Measurements from ENCODE around the gene MAST3.

MAST3 gene

GRCh38 chr19:18097217-18097992, at the start of gene MAST3:
TSS of gene MAST3 (plus strand) at chr19:18097778. CDS start at chr19:18097793, 15 bp downstream.
- peak; percentile 92 for DNase-seq (ENCODE audit: low spot score)

DNA sequence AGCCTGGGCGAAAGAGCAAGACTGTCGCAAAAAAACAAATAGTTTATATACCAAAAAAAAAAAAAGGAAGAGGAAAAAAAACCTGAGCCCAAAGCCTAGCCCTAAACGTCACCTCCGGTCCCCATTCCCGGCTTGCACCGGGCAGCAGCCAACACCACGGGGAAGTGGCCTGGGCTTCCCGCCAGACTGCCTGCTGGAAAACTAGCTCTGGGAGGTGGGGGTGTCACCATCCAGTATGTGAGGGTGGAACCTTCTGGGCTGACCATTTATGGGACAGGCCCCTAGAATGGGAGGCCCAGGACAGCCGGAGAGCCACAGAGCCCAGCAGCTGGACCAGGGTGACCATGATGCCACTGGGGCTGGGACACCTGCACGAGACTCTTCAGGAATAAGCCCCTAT, 48.2 kb upstream of the MAST3 start:
- DNase-seq (ENCODE audit: low spot score) = no peak

DNA sequence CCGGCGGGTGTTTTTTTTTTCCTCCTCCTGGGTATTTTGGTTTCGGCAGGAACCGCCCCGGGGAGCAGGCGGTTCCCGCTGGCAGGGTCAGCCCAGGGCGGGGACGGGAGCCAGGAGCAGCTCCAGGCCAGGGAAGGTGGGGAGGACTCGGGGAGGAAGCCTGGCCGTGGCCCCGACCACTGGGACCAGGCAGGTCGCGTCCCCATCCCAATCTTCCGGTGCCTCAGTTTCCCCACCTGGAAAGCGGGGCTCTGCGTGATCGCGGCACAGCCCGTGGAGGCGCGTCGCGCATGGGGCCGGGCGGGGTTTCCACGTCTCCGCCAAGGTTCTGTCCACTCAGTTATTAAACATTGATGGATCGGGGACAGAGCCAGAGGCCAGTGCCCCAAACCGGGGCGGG, 45.7 kb upstream of the MAST3 start:
- DNase-seq (ENCODE audit: low spot score) = no peak

DNA sequence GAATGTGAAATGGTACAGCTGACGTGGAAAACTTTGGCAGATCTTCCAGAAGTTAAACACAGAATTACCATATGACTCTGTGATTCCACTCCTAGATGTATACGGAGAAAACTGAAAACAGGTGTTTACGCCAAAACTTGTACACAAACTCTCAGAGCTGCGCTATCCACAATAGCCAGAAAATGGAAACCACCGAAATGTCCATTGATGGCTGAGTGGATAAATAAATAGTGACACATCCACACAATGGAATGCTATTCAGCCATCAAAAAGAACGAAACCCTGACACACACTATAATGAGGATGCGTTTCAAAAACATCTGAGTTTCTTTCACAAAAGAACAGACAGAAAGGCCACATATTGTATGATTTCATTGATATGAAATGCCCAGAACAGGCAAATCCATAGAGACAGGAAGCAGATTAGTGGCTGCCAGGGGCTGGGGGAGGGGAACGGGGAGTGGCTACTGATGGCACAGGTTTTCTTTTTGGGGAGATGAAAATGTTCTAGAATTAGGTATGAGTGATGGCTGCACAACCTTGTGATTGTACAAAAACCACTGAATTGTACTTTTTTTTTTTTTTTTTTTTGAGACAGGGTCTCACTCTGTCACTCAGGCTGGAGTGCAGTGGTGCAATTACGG, 43.9 kb upstream of the MAST3 start:
- DNase-seq (ENCODE audit: low spot score) = no peak

DNA sequence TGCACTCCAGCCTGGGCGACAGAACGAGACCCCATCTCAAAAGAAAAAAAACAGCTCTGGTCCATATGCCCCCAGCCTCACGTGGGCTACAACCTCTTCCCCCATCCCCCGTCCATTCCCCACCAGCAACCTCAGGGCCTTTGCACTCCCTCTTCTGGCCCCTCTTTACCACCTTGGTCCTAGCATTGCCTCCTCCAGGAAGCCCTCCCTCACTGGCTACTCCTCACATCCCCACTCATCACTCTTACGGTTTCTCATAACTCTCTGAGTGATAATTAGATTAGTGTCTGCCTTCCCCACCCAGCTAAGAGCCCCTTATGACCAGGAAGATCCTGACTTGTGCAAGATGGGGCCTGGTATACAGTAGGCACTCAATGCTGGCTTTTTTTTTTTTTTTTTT, 41.6 kb upstream of the MAST3 start:
- no peak for DNase-seq (ENCODE audit: low spot score)

- no peak for DNase-seq (ENCODE audit: low spot score)
Observed at GRCh38 chr19:18057557-18057956, 40.0 kb upstream of the MAST3 start.

GRCh38 chr19:18058208-18059009, 39.2 kb upstream of the MAST3 start:
- DNase-seq (ENCODE audit: low spot score) = peak; percentile 70

DNA sequence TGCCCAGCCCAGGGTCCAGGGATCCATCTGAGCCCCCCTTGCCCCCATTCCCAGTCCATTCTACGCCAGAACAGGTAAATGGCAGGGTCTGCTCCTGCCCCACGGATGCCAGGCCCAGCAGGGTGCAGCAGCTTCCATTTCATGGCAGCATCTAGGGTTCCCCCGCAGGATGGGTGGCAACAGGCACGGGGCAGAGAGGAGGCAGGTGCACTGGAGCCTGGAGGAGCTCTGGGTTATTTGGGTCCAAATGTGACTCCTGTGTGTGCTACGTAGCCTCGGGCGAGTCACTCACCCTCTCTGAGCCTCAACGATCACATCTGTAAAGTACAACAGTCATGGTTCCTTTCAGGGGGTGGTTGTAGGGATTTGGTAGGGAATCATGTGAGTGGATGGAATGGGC, 38.3 kb upstream of the MAST3 start:
- no peak for DNase-seq (ENCODE audit: low spot score)

GRCh38 chr19:18059902-18060301, 37.7 kb upstream of the MAST3 start:
- DNase-seq (ENCODE audit: low spot score) = no peak

- DNase-seq (ENCODE audit: low spot score) = no peak
Observed at GRCh38 chr19:18060472-18060871, 37.1 kb upstream of the MAST3 start.

DNA sequence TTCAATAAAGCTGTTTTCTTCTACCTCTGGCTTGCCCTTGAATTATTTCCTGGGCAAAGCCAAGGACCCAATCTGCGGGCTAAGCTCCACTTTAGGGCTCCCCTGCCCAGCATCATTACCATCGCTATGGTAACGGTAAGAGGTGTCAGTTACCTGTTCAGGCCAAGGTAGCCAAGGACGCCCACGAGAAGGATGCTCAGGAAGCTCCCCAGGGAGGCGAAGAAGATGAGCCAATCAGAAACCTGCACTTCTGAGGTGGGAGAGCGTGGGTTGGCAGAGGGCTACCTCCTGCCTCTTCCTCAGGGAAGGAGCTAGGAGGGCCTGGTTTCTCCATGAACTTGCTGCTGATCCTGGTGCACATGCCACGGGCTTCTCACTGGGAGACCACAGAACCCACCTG, 35.5 kb upstream of the MAST3 start:
- DNase-seq (ENCODE audit: low spot score) = no peak

- DNase-seq (ENCODE audit: low spot score) = no peak
Observed at GRCh38 chr19:18063463-18063862, 34.1 kb upstream of the MAST3 start.

DNA sequence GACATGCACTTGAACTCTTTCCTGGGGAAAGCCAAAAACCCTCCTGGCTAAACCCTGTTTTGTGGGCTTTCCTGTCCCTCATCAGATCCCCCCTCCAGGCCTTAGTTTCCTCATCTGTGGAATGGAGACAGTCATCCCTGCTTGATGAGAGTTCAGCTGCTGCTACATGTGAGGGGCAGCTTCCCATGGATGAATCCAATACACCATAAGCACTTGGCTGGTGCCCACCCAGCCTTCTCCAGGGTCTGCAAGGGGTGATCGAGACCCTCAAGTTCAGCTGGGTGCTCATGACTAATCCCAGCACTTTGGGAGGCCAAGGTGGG, 32.4 kb upstream of the MAST3 start:
- DNase-seq (ENCODE audit: low spot score) = no peak

DNA sequence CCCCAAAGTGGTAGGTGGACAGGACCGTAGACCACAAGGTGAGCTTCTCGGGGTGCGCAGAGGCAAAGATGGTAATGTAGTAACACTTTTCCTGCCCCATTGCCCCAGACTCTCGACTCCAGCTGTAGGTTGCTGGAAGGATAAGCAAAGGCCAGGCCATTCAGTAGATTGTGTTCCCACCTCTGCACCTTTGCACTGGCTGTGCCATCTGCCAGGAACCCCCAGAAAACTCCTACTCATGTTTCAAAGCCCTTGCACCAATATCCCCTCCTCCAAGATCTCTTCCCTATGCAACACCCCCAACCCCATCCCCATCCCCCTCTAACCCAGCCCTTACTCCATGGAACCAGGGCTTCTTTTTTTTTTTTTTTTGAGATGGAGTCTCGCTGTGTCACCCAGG, 29.2 kb upstream of the MAST3 start:
- DNase-seq (ENCODE audit: low spot score) = no peak

GRCh38 chr19:18069383-18069782, 28.2 kb upstream of the MAST3 start:
- DNase-seq (ENCODE audit: low spot score) = no peak

DNA sequence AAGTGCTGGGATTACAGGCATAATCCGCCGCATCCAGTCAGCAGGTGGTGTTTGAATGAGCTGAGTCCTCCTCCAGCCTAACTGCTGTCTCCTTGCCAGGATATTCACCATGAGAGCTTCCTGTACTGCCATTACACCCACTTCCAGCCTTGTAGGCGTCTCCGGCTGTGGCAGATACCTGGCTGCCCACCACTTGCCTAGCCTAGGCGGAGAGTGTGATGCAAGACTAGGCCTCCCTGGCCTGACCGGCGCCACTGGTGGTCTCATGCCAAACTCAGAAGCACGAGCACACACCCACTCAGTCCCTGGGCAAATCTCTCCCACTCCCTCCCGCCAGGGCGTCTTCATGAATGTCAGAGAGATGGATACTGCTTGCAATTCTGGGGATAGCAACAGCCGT, 27.4 kb upstream of the MAST3 start:
- no peak for DNase-seq (ENCODE audit: low spot score)

DNA sequence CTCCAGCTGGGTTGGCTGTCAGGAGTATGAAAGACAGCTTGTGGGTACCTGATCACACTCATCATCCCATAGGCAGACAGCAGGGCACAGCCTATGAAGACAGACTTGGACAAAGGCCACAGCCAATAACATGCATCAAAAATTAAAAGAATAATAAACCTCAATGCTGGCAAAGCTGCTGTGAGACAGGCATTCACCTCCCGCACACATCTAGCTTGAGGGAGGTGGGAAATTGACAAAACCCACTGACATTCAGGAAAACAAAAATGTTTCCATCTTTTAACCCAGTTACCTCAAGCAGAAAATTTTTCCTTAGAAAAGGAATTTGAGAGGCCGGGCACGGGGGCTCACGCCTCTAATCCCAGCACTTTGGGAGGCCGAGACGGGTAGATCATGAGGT, 25.2 kb upstream of the MAST3 start:
- DNase-seq (ENCODE audit: low spot score) = no peak

- no peak for DNase-seq (ENCODE audit: low spot score)
Observed at GRCh38 chr19:18073197-18073596, 24.4 kb upstream of the MAST3 start.

GRCh38 chr19:18074192-18074591, 23.4 kb upstream of the MAST3 start:
- no peak for DNase-seq (ENCODE audit: low spot score)

DNA sequence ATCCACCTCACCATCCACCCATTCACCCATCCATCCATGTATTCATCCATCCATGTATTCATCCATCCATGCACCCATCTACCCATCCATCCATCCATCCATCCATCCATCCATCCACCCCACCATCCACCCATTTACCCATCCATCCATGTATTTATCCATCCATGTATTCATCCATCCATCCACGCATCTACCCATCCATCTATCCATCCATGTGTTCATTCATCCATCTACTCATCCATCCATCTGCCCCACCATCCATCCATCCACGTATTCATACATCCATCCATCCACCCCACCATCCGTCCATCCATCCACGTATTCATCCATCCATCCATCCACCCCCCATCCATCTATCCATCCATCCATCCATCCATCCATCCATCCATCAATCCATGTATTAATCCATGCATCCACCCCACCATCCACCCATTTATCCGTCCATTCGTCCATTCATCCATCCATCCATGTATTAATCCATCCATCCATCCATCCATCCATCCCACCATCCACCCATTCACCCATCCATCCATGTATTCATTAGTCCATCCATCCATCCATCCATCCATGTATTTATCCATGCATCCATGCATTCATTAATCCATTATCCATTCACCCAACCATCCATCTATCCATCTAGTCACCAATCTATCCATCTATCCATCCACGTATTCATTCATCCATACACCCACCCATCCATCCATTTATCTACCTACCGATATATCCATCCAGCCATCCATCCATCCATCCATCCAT, 13.5 kb upstream of the MAST3 start:
- no peak for DNase-seq (ENCODE audit: low spot score)

GRCh38 chr19:18085702-18086457, 11.7 kb upstream of the MAST3 start:
- no peak for DNase-seq (ENCODE audit: low spot score)
